Measurements from ENCODE around the gene MEIOSIN. TPM values are rescaled to one million over a fixed set of nuclear protein-coding genes. Genes with fewer than 3 reads are reported as not detected.

MEIOSIN gene
- total RNA-seq, 2 experiments from 2014 or later = not detected

DNA sequence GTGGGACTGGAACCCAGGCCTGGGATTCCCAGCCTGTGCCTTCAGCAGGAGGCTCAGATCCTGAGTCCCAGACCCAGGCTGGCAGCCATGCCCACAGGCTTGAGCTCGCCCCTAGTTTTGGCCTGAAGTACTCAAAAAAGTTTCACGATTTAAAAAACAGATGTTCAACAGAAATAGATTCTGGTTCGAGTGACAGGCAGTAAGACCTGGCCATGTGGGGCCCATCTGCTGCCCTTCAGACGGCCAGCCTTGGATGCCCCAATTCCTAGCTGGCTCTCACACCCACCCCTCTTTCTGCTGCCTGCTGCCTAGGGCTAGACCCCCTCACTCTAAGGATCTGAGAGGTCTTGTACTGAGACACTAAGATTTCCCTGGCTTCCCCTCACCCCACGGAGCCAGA is 51.9 kb downstream of the MEIOSIN start:
- Mint-ChIP-seq H3K27ac (no peak overlapping the region), H3K4me1 (ENCODE audit: low read depth) (peaks cover 2% of the 10 kb centered on the region), H3K27me3 (peaks cover 18% of the 10 kb centered on the region), H3K4me3 (no peak overlapping the region), H3K36me3 (ENCODE audit: low read depth) (peaks cover 38% of the 10 kb centered on the region), H3K9me3 (no peaks in the 10 kb centered on the region)
- intact Hi-C loops (cut with micrococcal nuclease) = no loop called here
- ATAC-seq (no peak), DNase-seq (no peak)
- CTCF ChIA-PET = no interaction called here
- TF ChIP-seq, protein P1, sequence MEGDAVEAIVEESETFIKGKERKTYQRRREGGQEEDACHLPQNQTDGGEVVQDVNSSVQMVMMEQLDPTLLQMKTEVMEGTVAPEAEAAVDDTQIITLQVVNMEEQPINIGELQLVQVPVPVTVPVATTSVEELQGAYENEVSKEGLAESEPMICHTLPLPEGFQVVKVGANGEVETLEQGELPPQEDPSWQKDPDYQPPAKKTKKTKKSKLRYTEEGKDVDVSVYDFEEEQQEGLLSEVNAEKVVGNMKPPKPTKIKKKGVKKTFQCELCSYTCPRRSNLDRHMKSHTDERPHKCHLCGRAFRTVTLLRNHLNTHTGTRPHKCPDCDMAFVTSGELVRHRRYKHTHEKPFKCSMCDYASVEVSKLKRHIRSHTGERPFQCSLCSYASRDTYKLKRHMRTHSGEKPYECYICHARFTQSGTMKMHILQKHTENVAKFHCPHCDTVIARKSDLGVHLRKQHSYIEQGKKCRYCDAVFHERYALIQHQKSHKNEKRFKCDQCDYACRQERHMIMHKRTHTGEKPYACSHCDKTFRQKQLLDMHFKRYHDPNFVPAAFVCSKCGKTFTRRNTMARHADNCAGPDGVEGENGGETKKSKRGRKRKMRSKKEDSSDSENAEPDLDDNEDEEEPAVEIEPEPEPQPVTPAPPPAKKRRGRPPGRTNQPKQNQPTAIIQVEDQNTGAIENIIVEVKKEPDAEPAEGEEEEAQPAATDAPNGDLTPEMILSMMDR (IDR thresholded peaks at IDR 0.05) = no peak
- POLR2A ChIA-PET = no interaction called here

DNA sequence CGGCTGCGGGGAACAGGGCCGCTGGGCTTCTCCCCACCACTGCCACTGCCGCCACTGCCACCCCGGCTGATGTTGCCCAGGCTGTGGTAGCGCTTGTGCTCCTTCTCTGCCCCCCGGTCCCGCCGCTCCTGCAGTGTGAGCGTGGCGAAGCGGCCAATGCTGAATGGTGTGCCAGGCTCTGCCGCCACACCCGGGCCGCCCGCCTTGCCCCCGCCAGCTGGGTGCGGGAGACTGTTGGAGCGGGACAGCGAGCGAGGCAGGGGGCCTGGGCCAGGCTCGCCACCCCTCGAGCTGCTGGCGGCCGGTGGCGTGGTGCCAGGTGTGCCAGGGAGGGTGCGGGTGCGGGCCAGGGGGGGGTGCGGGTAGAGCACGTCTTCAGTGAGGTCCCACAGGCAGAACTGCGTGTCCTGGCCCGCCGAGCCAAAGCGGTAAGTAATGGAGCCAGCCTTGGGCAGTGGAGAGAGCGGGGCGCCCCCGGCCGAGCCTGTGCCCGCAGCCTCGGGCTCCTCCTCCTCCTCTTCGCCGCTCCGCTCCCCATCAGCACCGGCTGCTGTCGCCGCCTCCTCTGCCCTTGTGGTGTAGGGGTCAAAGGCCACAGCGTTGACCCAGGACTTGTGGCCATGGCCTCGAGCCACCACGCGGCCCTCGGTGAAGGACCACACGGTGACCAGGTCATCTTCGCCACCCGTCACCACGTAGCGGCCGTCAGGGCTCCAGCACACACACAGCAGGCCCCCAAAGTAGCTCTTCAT is 52.7 kb downstream of the MEIOSIN start:
- CTCF ChIA-PET = interaction anchor here (1.0 kb wide), 1 partner anchor 13 kb away, joined by 4 read pairs; no protein-coding TSS in a partner anchor
- POLR2A ChIA-PET = interaction anchor here (0.7 kb wide), 1 partner anchor 13 kb away, joined by 3 read pairs; no protein-coding TSS in a partner anchor
- no peaks in the 10 kb centered on the region for H3K9me3 Mint-ChIP-seq
- H3K4me3 Mint-ChIP-seq = no peak overlapping the region
- peaks cover 42% of the 10 kb centered on the region for H3K36me3 Mint-ChIP-seq (ENCODE audit: low read depth)
- H3K27ac Mint-ChIP-seq = no peak overlapping the region
- DNase-seq = no peak
- H3K4me1 Mint-ChIP-seq (ENCODE audit: low read depth) = peaks cover 5% of the 10 kb centered on the region
- TF ChIP-seq, protein P1 (IDR thresholded peaks at IDR 0.05) = no peak
- ATAC-seq = no peak
- intact Hi-C loops (cut with micrococcal nuclease) = no loop called here
- peaks cover 13% of the 10 kb centered on the region for H3K27me3 Mint-ChIP-seq

DNA sequence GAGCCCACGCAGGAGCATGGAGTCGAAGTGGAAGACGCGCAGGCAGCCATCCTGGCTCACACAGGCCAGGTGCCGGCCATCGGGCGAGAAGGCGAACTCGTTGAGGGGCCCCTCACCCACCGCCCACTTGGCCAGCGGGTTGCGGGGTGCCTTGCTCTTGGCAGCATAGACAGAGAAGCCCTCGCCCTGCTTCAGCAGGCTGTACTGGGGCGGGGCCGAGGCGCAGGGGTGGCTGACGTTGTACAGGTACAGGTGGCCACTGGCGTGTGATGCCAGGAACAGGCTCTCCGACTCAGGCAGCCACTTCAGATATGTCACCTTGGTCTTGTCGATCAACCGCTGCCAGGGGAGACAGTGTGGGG is 53.3 kb downstream of the MEIOSIN start:
- no peak for DNase-seq
- ATAC-seq = no peak
- Mint-ChIP-seq H3K27ac (no peak overlapping the region), H3K4me3 (no peak overlapping the region), H3K27me3 (peaks cover 11% of the 10 kb centered on the region), H3K9me3 (no peaks in the 10 kb centered on the region), H3K4me1 (ENCODE audit: low read depth) (peaks cover 10% of the 10 kb centered on the region), H3K36me3 (ENCODE audit: low read depth) (peaks cover 43% of the 10 kb centered on the region)
- TF ChIP-seq, protein P1 (IDR thresholded peaks at IDR 0.05) = no peak
- CTCF ChIA-PET = interaction anchor here (1.0 to 1.5 kb wide), 2 partner anchors 13 to 17 kb away, joined by 3 to 4 read pairs; partner anchors contain the start of gene SIX5
- intact Hi-C loops (cut with micrococcal nuclease) = no loop called here
- POLR2A ChIA-PET = interaction anchor here (0.7 kb wide), 1 partner anchor 14 kb away, joined by 3 read pairs; no protein-coding TSS in a partner anchor

DNA sequence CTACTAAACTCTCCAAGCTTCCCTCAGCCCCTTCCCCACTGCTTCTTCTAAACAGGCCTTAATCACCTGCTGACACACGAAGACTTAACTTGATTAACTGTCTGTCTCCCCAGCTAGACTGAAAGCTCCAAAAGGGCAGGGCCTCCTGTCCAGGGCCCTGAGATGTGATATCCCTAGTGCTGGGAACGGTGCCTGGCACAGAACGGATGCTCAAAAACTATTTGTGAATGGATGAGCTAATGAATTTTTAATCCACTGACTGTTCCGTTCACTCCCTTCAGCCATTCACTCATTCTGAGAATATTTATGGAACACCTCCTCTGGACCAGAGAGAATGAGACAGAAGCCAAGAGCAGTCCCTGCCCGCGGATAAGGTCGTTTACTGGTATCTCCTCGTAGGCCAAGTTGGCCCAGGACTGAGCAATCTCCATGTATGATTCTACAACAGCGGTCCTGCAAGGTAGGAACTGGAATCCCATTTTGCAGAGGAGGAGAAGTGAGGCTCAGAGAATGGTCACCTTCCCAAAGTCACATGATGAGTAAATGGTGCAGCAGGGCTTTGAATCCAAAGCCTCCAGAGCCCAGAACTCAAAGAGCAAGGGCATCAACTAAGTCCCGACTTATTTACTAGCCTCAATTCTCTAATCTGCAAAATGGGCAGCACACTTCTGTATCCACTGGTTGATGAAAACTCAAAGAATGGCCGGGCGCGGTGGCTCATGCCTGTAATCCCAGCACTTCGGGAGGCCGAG is 56.0 kb downstream of the MEIOSIN start:
- ChIA-PET CTCF (interaction anchor here (1.0 to 1.5 kb wide), 3 partner anchors 10 to 19 kb away, joined by 4 to 16 read pairs (median 6); partner anchors contain the start of gene SIX5), POLR2A (interaction anchor here (0.9 kb wide), 2 partner anchors 8 to 10 kb away, joined by 3 read pairs; no protein-coding TSS in a partner anchor)
- Mint-ChIP-seq H3K4me1 (ENCODE audit: low read depth) (peaks cover 28% of the 10 kb centered on the region), H3K4me3 (no peak overlapping the region), H3K36me3 (ENCODE audit: low read depth) (peaks cover 43% of the 10 kb centered on the region), H3K9me3 (no peaks in the 10 kb centered on the region), H3K27me3 (peaks cover 12% of the 10 kb centered on the region), H3K27ac (no peak overlapping the region)
- TF ChIP-seq, protein P1 (IDR thresholded peaks at IDR 0.05) = no peak
- DNase-seq = no peak
- intact Hi-C loops (cut with micrococcal nuclease) = no loop called here
- ATAC-seq = no peak
